Natural killer cell (primary cell): Measurements from ENCODE around the gene EIF5AL1. TPM values are rescaled to one million over a fixed set of nuclear protein-coding genes. Genes with fewer than 3 reads are reported as not detected.

ENCODE experiments used
- ATAC-seq, 3 donors: fragments of 150-1000 bp in 2 of 3; fragments of 200-7000 bp in 1 of 3; cut with Tn5 transposase; 1 replicate in 1 of 3; 2 replicates in 2 of 3; pipeline ENCODE4 v1.10.0; 2021; ENCODE audit warnings: mild to moderate bottlenecking in 2 of 3, moderate library complexity in 2 of 3
- DNase-seq, 2 donors: peaks; one replicate each; pipeline versions ENCODE4 v3.0.0 to v3.0.0-alpha.2; 2013 to 2021; ENCODE audit warnings: mixed read lengths in 1 of 2
- H3K27ac ChIP-seq: one replicate; pipeline ENCODE4 v1.5.1; 2013; ENCODE audit warnings: mild to moderate bottlenecking, low read length
- H3K27me3 ChIP-seq: one replicate; pipeline ENCODE4 v1.6.1; 2013; ENCODE audit warnings: low read length; ENCODE audit not compliant: control insufficient read depth, insufficient read depth
- H3K36me3 ChIP-seq: one replicate; pipeline ENCODE4 v1.6.1; 2013; ENCODE audit warnings: low read length; ENCODE audit not compliant: control insufficient read depth, insufficient read depth
- H3K4me1 ChIP-seq: one replicate; pipeline ENCODE4 v1.6.1; 2013; ENCODE audit warnings: low read length; ENCODE audit not compliant: control insufficient read depth, insufficient read depth
- H3K4me3 ChIP-seq: one replicate; pipeline ENCODE4 v1.5.1; 2013; ENCODE audit warnings: low read length
- H3K9me3 ChIP-seq: one replicate; pipeline ENCODE4 v1.6.1; 2013; ENCODE audit warnings: low read length; ENCODE audit not compliant: control insufficient read depth, insufficient read depth
- H3K27ac Mint-ChIP-seq, 2 donors: one replicate each; pipeline ENCODE4 v1.8.0; 2022; ENCODE audit warnings: mild to moderate bottlenecking in 2 of 2, mixed read lengths in 2 of 2, moderate library complexity in 1 of 2
- H3K27me3 Mint-ChIP-seq, 2 donors: one replicate each; pipeline ENCODE4 v1.8.0; 2022; ENCODE audit warnings: low read depth in 2 of 2, mixed read lengths in 2 of 2
- H3K36me3 Mint-ChIP-seq: one replicate; pipeline ENCODE4 v1.8.0; 2022; ENCODE audit warnings: mixed read lengths
- H3K4me1 Mint-ChIP-seq, 2 donors: one replicate each; pipeline ENCODE4 v1.8.0; 2022; ENCODE audit warnings: mixed read lengths in 2 of 2
- H3K4me3 Mint-ChIP-seq: one replicate; pipeline ENCODE4 v1.8.0; 2022; ENCODE audit warnings: mild to moderate bottlenecking, moderate library complexity, mixed read lengths
- H3K9me3 Mint-ChIP-seq, 2 donors: one replicate each; pipeline ENCODE4 v1.8.0; 2022; ENCODE audit warnings: mixed read lengths in 2 of 2
- WGBS: methylation state at CpG from one replicate; pipeline ENCODE4 v1.1.7; 2013; ENCODE audit warnings: missing lambda C conversion rate; ENCODE audit not compliant: insufficient coverage; 5-methylcytosine and 5-hydroxymethylcytosine counted together
- intact Hi-C: fragments of 100-400 bp; cut with micrococcal nuclease; formaldehyde crosslinking; loops from one replicate; pipeline ENCODE4 v1.14.2; 2022
- total RNA-seq, 4 donors: library from RNA; stranded (reverse); fragments of 120-200 nt in 1 of 4; gene quantifications; one replicate each; pipeline versions ENCODE4 v1.2.3 to v1.2.4, GENCODE V29; 2013 to 2022
- TF ChIP-seq, protein P1 (sequence below): fragments of 200-600 bp; IDR thresholded peaks from one replicate; pipeline ENCODE4 v1.8.0; 2022; ENCODE audit warnings: antibody characterized with exemption

The EIF5AL1 gene
- total RNA-seq, 3 donors from 2014 or later (not counting 1 experiment from before 2014, with no cell fraction given) = 0.13 to 2.0 (median 0.14) TPM

GRCh38 chr10:79482741-79483140 is 29.6 kb upstream of the EIF5AL1 start:
- no peak overlapping the region for H3K4me3 ChIP-seq
- H3K4me1 ChIP-seq = no peaks in the 10 kb centered on the region
- H3K36me3 Mint-ChIP-seq = no peaks in the 10 kb centered on the region
- peaks cover 12 to 22% of the 10 kb centered on the region in 2 donors for H3K27me3 Mint-ChIP-seq
- DNase-seq (no peak), ATAC-seq (no peak)
- no peaks in the 10 kb centered on the region for H3K9me3 ChIP-seq
- no peak overlapping the region for H3K4me3 Mint-ChIP-seq
- TF ChIP-seq, protein P1, sequence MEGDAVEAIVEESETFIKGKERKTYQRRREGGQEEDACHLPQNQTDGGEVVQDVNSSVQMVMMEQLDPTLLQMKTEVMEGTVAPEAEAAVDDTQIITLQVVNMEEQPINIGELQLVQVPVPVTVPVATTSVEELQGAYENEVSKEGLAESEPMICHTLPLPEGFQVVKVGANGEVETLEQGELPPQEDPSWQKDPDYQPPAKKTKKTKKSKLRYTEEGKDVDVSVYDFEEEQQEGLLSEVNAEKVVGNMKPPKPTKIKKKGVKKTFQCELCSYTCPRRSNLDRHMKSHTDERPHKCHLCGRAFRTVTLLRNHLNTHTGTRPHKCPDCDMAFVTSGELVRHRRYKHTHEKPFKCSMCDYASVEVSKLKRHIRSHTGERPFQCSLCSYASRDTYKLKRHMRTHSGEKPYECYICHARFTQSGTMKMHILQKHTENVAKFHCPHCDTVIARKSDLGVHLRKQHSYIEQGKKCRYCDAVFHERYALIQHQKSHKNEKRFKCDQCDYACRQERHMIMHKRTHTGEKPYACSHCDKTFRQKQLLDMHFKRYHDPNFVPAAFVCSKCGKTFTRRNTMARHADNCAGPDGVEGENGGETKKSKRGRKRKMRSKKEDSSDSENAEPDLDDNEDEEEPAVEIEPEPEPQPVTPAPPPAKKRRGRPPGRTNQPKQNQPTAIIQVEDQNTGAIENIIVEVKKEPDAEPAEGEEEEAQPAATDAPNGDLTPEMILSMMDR = no peak
- no peaks in the 10 kb centered on the region for H3K4me1 Mint-ChIP-seq
- H3K36me3 ChIP-seq = no peaks in the 10 kb centered on the region
- 88% methylated on average over 4 of the region's 4 CpGs for WGBS
- no peaks in the 10 kb centered on the region for H3K27me3 ChIP-seq
- H3K9me3 Mint-ChIP-seq = no peaks in the 10 kb centered on the region
- H3K27ac Mint-ChIP-seq = no peak overlapping the region
- intact Hi-C loops = no loop called here
- H3K27ac ChIP-seq = no peak overlapping the region

GRCh38 chr10:79483299-79483698 is 29.0 kb upstream of the EIF5AL1 start:
- DNase-seq (no peak), ATAC-seq (no peak)
- Mint-ChIP-seq H3K4me3 (no peak overlapping the region), H3K27ac (no peak overlapping the region), H3K36me3 (no peaks in the 10 kb centered on the region), H3K4me1 (no peaks in the 10 kb centered on the region), H3K9me3 (no peaks in the 10 kb centered on the region), H3K27me3 (peaks cover 12 to 21% of the 10 kb centered on the region in 2 donors)
- 100% methylated on average over 1 of the region's 3 CpGs for WGBS
- Histone ChIP-seq H3K27me3 (no peaks in the 10 kb centered on the region), H3K36me3 (no peaks in the 10 kb centered on the region), H3K9me3 (no peaks in the 10 kb centered on the region), H3K4me1 (no peaks in the 10 kb centered on the region), H3K27ac (no peak overlapping the region), H3K4me3 (no peak overlapping the region)
- TF ChIP-seq, protein P1 = no peak
- intact Hi-C loops = no loop called here

DNA sequence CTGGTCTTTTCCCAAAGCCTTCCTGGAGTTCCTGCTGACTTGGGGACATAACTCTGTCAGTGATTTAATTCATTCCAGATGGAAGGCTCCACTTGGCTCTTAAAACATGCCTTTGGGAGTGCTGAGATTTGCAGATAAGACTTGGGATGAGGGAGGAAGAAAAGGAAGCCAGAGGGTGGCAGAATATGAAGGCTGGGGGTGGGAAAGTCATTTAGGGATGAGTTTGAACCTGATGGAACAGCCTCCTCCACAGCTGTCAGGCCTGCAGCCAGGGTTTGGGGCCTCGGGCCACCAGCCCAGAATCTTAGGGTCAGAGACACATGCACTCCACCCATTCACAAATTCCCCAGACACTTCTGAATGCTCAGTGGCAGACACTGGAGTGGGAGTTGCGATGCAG is 28.4 kb upstream of the EIF5AL1 start:
- ATAC-seq (no peak), DNase-seq (no peak)
- H3K4me1 ChIP-seq = no peaks in the 10 kb centered on the region
- no peaks in the 10 kb centered on the region for H3K36me3 ChIP-seq
- intact Hi-C loops = no loop called here
- H3K9me3 ChIP-seq = no peaks in the 10 kb centered on the region
- Mint-ChIP-seq H3K27me3 (peaks cover 12 to 21% of the 10 kb centered on the region in 2 donors), H3K4me3 (no peak overlapping the region), H3K4me1 (no peaks in the 10 kb centered on the region), H3K27ac (no peak overlapping the region), H3K9me3 (no peaks in the 10 kb centered on the region), H3K36me3 (no peaks in the 10 kb centered on the region)
- H3K27me3 ChIP-seq = no peaks in the 10 kb centered on the region
- TF ChIP-seq, protein P1 = no peak
- H3K4me3 ChIP-seq = no peak overlapping the region
- no peak overlapping the region for H3K27ac ChIP-seq
- WGBS = 83% methylated on average over 2 of the region's 2 CpGs

DNA sequence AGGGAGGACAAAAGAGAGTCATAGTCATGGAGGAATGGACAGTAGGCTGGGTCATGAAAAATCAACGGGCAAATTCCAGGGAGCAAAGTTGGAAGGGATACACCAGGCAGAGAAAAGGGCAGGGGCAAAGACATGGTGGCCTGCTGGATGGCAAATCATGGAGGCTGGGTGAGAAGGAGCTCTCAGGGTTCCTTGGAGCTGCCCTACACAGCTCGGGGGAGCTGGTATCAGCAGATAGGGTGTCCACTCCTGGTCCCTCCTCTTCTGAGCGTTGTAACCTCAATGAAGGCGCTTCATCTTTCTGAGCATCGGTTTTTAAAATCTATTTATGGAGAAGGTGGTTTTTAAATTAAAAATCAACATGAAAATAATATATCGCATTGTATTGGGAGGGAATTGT is 27.9 kb upstream of the EIF5AL1 start:
- Histone ChIP-seq H3K4me1 (no peaks in the 10 kb centered on the region), H3K27ac (no peak overlapping the region), H3K27me3 (no peaks in the 10 kb centered on the region), H3K36me3 (no peaks in the 10 kb centered on the region), H3K9me3 (no peaks in the 10 kb centered on the region), H3K4me3 (no peak overlapping the region)
- H3K4me3 Mint-ChIP-seq = no peak overlapping the region
- TF ChIP-seq, protein P1 = no peak
- peaks cover 8 to 16% of the 10 kb centered on the region in 2 donors for H3K27me3 Mint-ChIP-seq
- H3K9me3 Mint-ChIP-seq = no peaks in the 10 kb centered on the region
- no peak overlapping the region for H3K27ac Mint-ChIP-seq
- no peaks in the 10 kb centered on the region for H3K4me1 Mint-ChIP-seq
- ATAC-seq = no peak
- no peak for DNase-seq
- intact Hi-C loops = no loop called here
- no peaks in the 10 kb centered on the region for H3K36me3 Mint-ChIP-seq
- 94% methylated on average over 5 of the region's 6 CpGs for WGBS
